IPS-NIHi7 (cell line): ENCODE results near the gene KRTAP5-5.
"Not testable (repeated sequence)": the region's sequence is repeated elsewhere in the genome, so short reads cannot be mapped to it uniquely, and the experiment has no call there.

Experiments used
- DNase-seq: peaks from one replicate; pipeline ENCODE4 v3.0.0; 2012; ENCODE audit warnings: mixed read lengths; ENCODE audit errors: extremely low spot score

KRTAP5-5 gene

GRCh38 chr11:1629326-1630185 is at the start of gene KRTAP5-5:
Gene KRTAP5-5, plus strand, starts transcription at chr11:1629775. Its CDS starts 66 bp downstream, at chr11:1629841.
- no peak for DNase-seq

- peak; percentile 2 for DNase-seq
Observed at GRCh38 chr11:1581976-1582375, 47.6 kb upstream of the KRTAP5-5 start.

GRCh38 chr11:1582909-1583308 is 46.7 kb upstream of the KRTAP5-5 start:
- not testable (repeated sequence) for DNase-seq

- not testable (repeated sequence) for DNase-seq
Observed at GRCh38 chr11:1584661-1585370, 44.8 kb upstream of the KRTAP5-5 start, which contains the start of gene KRTAP5-1. Gene KRTAP5-1, minus strand, starts transcription at chr11:1585283. Its CDS starts 34 bp downstream, at chr11:1585249.

- peak; percentile 5 for DNase-seq
Observed at GRCh38 chr11:1586699-1587098, 42.9 kb upstream of the KRTAP5-5 start.

GRCh38 chr11:1589191-1589963 is 40.2 kb upstream of the KRTAP5-5 start:
- DNase-seq, result not testable (repeated sequence)

- no peak for DNase-seq
Observed at GRCh38 chr11:1589996-1590395, 39.6 kb upstream of the KRTAP5-5 start.

GRCh38 chr11:1592628-1593027 is 36.9 kb upstream of the KRTAP5-5 start:
- no peak for DNase-seq

GRCh38 chr11:1595994-1596575 is 33.5 kb upstream of the KRTAP5-5 start:
- DNase-seq, result not testable (repeated sequence)

- DNase-seq, result not testable (repeated sequence)
Observed at GRCh38 chr11:1596576-1597121, 32.9 kb upstream of the KRTAP5-5 start.

GRCh38 chr11:1597331-1597993 is 32.1 kb upstream of the KRTAP5-5 start:
- no peak for DNase-seq

GRCh38 chr11:1597994-1598380 is 31.6 kb upstream of the KRTAP5-5 start, which contains the start of gene KRTAP5-2:
Gene KRTAP5-2, minus strand, starts transcription at chr11:1598294. Its CDS starts 44 bp downstream, at chr11:1598250.
- DNase-seq, result no peak

GRCh38 chr11:1598406-1598805 is 31.2 kb upstream of the KRTAP5-5 start:
- not testable (repeated sequence) for DNase-seq

- DNase-seq, result no peak
Observed at GRCh38 chr11:1598816-1599215, 30.8 kb upstream of the KRTAP5-5 start.

GRCh38 chr11:1600626-1601025 is 28.9 kb upstream of the KRTAP5-5 start:
- DNase-seq, result no peak

GRCh38 chr11:1601663-1602062 is 27.9 kb upstream of the KRTAP5-5 start:
- DNase-seq, result not testable (repeated sequence)

- DNase-seq, result no peak
Observed at GRCh38 chr11:1603629-1604028, 25.9 kb upstream of the KRTAP5-5 start.

- DNase-seq, result no peak
Observed at GRCh38 chr11:1604181-1604580, 25.4 kb upstream of the KRTAP5-5 start.

- no peak for DNase-seq
Observed at GRCh38 chr11:1604711-1605110, 24.9 kb upstream of the KRTAP5-5 start.

- DNase-seq, result not testable (repeated sequence)
Observed at GRCh38 chr11:1605923-1606322, 23.7 kb upstream of the KRTAP5-5 start.
